ENCODE data around the gene FAM53B.
"Not testable (repeated sequence)": the region's sequence is repeated elsewhere in the genome, so short reads cannot be mapped to it uniquely, and the experiment has no call there.

Gene FAM53B, protein sequence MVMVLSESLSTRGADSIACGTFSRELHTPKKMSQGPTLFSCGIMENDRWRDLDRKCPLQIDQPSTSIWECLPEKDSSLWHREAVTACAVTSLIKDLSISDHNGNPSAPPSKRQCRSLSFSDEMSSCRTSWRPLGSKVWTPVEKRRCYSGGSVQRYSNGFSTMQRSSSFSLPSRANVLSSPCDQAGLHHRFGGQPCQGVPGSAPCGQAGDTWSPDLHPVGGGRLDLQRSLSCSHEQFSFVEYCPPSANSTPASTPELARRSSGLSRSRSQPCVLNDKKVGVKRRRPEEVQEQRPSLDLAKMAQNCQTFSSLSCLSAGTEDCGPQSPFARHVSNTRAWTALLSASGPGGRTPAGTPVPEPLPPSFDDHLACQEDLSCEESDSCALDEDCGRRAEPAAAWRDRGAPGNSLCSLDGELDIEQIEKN

DNA sequence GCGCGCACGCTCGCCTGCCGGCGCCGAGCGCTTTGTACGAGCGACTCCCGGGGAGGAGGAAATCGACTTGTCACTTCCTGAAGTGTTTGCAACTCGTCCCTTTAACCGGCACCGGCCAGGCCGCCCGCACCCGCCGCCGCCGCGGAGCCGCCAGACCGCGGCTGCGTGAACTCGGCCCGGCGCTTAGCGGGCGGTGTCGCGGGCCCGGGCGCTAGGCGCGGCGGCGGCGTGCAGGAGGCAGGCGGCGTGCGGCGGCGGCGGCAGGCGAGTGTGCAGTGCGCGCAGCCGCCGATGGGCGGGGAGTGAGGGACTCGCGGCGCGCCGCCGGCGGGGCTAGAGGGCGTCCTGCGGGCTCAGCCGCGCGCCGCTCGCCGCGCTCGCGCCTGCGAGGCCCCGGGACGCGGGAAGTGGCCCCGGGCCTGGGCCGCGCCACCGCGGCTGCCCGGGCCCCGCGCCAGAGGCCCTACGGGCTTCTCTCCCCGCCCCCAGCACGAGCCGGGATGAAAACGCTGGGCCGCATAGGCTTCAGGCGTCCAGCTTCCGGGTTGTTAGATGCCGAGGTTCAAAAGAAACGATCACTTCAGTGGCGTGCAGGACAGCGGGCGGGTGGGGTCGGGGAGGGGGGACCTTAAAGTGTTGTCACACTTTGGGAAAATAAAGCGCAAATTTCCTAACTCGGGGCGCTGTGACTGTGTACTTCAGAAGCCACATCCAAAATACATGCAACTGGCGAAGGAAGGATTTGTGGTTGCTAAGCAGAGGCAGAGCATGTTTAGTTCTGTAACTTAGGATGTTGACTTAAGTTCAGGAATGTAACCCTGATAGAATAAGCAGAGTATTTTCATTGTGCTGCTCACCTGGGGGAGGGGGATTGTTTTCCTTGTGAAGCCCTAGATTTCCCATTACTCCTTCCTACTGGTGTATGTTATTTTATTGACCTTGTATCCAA lies at the start of gene FAM53B:
FAM53B (minus strand) TSS at position 277 of the 949 bp plus-strand sequence. CDS start 37,665 bp downstream, outside the sequence.
- peak; percentile 75 for DNase-seq (ENCODE audit: low read depth)

DNA sequence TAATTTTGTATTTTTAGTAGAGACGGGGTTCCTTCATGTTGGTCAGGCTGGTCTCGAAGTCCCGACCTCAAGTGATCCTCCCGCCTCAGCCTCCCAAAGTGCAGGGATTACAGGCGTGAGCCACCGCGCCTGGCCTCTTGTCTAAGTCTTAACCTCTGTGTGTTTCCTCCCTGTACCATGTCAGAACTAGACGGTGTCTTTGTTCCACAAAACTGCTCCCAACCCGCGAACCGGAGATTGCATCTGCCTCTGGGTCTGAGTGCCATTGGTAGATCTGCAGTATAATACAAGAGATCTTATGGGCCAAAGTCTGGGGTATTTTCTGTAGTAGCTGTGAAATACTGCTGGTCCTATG lies 48.8 kb upstream of the FAM53B start:
- DNase-seq (ENCODE audit: low read depth), result no peak

DNA sequence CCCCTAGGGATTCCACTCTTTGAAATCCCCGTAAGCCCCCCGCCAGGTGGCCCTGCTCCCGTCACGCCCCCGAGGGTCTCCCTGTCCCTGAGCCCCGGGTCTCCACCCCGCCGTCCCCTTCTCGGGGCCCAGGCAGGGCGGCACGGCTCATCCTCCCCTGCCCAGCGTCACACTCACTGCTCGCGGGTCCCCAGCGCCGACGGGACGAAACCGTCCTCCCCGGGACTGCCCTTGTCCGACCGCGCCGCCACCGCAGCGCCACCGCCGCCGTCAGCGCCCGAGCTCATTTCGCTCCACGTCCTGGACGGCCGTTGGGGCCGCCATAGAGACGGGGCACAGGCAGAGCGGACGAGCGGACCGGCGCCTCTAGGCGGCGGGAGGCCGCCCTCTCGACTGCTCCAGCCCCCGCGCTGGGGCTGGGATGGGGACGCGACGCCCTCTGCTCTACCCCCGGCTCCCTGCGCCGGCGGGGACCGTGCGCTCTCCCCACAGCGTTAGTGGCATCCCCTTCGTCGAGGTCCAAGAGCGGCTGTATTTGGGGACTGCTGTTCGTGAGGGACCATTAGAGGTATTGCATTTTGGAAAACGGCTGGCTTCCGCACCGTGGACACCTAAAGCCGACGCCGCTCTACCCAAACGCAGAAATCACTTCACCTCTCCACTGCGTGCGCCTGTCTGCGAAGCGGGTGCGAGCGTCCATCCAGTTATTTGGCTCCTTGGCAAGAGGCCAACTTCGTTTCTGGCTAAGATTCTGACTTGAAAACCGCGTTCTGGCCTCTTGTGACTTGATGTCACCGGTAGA lies 47.6 kb upstream of the FAM53B start, which contains the start of gene EEF1AKMT2:
EEF1AKMT2 (minus strand) TSS at position 341 of the 802 bp plus-strand sequence; CDS start at position 287, 54 bp downstream.
- DNase-seq (ENCODE audit: low read depth), result peak; percentile 74

DNA sequence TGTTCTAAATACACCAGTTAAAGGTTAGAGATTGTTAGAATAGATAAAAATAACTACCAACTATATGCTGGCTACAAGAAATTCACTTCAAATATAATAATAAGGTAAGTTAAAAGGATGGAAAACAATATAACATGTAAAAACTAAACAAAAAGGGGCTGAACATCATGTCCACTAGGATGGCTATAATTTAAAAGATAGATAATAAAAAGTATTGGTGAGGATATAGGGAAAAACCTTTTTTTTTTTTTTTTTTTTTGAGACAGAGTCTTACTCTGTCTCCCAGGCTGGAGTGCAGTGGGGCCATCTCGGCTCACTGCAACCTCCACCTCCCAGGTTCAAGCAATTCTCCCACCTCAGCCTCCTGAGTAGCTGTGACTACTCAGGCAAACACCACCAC lies 38.7 kb upstream of the FAM53B start:
- not testable (repeated sequence) for DNase-seq (ENCODE audit: low read depth)

DNA sequence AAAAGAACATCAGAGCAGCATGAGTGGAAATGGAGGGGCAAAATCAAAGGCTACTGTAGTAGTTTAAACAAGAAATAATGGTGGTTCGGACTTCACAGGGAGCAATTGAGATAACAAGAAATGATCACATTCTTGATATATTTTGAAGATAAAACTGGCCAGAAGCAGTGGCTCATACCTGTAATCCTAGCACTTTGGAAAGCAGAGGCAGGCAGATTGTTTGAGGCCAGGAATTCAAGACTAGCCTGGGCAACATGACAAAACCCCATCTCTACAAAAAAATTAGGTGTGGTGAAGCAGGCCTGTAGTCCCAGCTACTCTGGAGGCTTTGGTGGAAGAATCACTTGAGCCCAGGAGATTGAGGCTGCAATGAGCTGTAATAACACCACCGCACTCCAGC lies 24.6 kb upstream of the FAM53B start:
- DNase-seq (ENCODE audit: low read depth), result no peak

DNA sequence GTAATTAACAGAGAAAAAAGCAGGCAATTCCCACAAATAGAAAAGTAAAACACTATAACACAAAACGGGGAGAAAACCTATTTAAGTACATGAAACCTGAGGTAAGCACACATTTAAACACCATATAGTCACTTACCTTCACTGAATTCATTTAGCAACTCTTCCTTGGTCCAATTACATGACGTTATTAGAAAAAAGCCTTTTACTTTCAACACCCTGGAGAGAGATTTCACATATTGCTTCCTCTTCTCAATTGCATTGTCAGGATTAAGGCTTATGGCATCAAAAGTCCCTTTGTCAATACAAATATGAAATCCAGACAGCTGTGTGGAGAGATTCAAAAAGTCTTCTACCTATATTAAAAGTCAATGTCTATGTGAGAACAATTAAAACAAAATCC lies 21.1 kb upstream of the FAM53B start:
- no peak for DNase-seq (ENCODE audit: low read depth)

DNA sequence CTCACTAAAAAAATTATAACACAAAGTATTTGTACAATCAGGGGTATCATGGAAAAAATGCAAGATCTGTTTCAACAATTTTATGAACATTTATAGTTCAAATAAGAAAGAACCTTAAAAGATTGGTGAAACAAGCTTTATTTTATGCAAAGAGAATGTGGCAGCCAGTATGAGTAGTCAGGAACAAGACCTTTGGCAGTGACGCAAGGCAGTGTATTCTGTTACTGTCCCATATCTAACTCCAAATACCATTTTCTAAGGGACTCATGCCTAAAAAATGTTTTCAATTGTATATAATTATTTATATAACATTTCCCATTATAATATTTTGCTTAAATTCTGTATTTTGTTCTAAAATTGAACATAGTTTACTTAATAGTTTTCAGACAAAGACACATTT lies 19.1 kb upstream of the FAM53B start:
- no peak for DNase-seq (ENCODE audit: low read depth)

DNA sequence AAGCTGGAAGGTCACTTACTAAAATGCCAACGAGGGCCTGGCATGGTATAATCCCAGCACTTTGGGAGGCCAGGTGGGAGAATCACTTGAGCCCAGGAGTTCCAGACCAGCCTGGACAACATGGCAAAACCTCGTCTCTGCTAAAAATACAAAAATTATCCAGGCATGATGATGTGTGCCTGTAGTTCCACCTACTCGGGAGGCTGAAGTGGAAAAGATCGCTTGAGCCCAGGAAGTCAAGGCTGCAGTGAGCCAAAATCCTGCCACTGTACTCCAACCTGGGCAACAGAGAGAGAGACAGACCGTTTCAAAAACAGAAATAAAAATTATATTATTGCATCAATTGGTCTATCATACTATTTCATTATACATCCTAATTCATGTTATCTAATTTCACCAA lies 18.1 kb upstream of the FAM53B start:
- no peak for DNase-seq (ENCODE audit: low read depth)

DNA sequence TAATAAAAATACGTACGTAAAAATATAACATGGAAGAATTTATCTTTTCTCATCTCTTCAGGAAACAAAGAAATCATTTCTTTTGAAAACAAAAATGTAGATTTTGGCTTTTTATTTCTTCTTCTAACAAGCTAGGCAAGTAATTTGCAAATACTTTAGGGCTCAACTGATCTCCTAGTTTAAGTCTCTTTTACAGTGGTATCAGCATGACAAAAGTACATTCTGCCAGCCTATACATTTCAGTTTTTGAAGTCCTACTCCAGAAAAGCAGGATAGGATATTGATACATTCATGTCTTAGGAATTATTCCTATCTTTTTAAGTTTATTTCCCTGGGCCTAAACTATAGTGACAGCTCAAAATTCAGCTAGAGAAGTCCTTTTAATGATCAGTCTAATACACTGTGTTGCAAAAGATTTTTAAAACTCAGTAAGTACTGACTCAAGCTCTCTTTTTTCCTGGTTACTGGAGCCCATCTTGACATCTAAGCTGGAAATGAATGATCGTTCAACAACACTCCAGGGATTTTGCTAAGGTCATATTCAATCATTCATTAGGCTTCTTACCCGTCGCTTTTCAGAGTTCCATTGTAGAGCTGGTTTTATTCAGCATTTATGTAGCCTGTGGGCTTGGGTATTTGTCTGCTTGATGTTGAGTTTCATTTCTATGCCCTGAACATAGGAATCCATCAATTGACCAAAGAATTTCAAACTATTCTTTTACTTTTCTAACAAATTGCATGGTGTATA lies 12.2 kb upstream of the FAM53B start:
- DNase-seq (ENCODE audit: low read depth), result no peak

DNA sequence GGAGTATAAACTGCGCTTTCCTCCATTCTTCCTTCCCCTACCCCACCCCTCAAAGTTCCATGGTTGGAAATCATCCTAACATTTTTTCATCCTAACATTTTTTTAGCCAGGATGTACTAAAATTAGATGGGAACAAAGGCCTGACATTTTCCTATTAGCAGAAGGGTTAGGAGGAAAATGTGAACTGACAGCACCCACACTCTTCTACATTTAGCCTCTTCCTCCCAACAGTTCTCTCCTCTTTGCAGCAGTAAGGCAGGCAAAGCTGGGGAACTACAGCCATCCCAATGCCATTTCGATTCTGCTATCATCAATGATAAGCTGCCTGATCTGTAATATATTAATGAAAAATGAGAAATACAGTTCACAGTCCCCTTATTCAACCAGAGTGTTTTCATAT lies 11.4 kb upstream of the FAM53B start:
- no peak for DNase-seq (ENCODE audit: low read depth)

DNA sequence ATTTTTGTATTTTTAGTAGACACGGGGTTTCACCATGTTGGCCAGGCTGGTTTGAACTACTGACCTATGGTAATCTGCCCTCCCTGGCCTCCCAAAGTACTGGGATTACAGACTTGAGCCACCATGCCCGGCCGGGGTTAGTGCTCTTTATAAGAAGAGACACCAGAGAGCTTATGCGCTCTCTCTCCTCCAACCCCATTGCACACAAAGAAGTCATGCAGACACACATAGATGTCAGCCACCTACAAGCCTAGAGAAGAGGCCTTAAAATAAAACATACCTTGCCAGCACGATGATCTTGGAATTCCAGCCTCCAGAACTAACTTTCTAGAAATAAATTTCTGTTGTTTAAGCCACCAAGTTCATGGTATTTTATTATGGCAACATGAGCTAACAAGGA lies 10.0 kb upstream of the FAM53B start:
- no peak for DNase-seq (ENCODE audit: low read depth)

DNA sequence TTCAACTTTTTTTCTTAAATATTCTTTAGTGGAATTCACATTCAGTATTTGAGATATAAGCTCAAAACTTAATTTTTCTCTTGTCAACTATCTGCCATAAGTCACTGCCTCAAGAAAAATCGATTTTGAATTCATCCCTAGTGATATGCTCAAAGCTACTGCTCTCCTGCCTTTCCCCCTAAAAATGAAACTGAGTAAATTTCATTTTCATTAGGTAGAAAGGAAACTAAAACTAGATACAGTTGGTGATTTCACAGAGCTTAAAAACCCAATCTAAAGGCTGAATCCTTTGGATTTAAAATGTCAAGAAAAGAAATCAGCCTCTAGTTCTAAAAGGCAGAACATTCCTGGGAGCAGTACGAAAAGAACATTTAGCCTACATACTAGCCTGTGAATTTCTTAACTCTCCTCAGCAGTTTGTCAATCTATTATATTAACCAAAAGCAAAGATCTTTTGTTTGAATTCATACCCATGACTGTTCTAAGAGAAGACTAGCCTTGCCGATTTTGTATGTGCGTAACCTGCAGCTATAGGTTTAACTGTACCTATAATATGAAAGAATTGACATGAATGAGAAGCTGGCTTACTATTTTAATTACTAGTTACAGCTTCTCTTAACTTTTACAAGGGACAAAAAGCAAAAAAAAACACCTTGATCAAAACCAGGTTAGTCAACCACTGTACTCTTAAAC lies 4.9 kb upstream of the FAM53B start:
- no peak for DNase-seq (ENCODE audit: low read depth)

DNA sequence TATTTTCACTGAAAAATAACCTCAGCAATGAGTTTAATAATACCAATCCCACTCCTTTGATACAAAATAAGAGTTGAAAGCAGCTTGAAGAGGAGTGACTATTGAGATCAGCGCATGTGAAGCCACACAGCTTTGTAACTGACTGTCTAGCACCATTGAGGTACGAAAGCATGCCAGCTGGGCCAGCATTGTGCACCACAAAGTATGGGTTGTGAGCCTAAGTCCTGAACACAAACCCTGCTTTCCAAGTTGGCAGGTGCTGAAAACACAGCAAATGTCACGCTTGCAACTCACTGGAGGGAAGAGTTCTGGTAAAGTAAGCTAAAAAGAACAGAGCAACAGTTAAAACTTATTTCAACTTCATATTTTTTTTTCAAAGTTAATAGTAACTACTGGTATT lies 4.0 kb upstream of the FAM53B start:
- no peak for DNase-seq (ENCODE audit: low read depth)

DNA sequence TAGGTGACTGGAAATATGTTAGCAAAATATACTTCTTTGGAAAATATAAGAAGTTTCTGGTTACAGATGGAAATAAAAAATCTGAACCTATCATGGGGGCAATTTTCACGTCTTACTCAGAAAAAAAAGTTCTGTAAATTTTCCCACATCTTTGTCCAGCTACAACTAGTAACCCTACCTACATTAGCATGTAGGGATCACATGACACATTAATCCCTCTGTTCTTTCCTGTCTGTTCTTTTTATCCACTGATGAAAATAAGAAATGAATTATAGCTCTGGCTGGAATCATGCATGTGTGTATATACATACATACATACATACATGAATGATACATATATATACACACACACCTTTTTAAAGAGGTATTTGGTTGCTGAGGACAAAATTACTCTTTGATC lies 3.6 kb upstream of the FAM53B start:
- DNase-seq (ENCODE audit: low read depth), result no peak

DNA sequence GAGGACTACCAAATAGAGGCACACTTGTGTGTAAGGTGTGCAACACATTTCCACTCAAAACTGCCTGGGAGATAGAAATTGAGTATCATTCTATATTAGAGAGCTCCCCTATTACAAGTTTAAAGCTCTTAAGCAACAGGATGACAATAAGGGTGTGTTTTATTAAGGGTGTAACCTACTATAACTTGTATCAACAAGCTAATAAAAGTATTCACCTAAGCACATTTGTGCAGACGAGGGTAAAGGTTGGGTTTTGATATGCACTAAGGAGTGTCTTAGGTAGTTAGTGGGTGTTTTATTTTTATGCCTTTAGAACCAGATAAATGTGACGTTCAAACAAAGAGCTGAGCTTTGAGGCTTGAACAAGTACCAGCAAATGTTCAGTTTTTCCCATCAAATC lies 2.8 kb upstream of the FAM53B start:
- DNase-seq (ENCODE audit: low read depth), result no peak

DNA sequence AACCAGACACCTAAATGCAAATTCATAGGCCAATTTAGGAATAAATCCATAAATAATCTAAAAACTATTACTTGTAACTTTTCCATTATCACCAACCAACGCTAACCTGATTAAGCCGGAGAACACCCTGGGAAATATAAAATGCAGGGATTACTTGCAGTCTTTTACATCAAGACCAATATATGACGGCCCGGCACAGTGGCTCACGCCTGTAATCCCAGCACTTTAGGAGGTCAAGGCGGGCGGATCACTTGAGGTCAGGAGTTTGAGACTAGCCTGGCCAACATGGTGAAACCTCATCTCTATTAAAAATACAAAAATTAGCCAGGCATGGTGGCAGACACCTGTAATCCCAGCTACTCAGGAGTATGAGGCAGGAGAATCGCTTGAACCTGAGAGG lies 2.3 kb upstream of the FAM53B start:
- DNase-seq (ENCODE audit: low read depth), result not testable (repeated sequence)

DNA sequence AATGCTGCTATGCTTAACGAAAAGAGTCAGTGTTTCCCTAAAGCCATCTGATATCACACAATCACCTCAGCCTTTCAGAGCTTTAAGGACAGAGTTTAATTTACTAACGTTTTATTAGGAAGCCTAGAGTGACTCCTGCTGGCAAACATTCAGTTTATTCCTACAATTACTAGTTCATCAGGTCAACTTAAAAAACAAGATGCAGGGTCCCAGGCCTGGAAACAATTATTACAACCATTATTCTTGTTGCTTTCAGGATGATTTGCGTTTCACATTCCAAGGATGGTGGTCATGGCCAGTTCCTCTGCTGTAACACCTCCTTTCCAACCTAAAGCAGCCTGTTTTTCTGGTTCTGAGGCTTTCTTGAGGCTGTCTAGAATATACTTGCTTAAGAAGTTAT lies 1.5 kb upstream of the FAM53B start:
- no peak for DNase-seq (ENCODE audit: low read depth)

DNA sequence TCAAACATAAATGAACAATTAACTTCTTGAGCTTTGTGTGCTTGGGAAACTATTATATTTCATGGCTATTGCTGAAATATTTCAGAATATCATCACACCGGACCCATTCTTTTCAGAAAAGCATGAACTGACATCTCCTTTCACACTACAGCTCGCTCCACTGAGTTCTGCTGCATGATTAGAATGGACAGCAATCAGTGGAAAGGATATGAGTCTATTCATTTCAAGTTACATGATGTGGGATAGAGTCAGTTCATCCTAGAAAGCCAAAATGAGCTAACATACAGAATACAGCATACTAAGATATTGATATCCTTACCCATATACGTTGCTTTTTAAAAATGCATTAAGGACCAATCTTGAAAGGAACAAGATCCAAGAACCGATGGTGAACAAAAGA lies 1.1 kb upstream of the FAM53B start:
- no peak for DNase-seq (ENCODE audit: low read depth)

DNA sequence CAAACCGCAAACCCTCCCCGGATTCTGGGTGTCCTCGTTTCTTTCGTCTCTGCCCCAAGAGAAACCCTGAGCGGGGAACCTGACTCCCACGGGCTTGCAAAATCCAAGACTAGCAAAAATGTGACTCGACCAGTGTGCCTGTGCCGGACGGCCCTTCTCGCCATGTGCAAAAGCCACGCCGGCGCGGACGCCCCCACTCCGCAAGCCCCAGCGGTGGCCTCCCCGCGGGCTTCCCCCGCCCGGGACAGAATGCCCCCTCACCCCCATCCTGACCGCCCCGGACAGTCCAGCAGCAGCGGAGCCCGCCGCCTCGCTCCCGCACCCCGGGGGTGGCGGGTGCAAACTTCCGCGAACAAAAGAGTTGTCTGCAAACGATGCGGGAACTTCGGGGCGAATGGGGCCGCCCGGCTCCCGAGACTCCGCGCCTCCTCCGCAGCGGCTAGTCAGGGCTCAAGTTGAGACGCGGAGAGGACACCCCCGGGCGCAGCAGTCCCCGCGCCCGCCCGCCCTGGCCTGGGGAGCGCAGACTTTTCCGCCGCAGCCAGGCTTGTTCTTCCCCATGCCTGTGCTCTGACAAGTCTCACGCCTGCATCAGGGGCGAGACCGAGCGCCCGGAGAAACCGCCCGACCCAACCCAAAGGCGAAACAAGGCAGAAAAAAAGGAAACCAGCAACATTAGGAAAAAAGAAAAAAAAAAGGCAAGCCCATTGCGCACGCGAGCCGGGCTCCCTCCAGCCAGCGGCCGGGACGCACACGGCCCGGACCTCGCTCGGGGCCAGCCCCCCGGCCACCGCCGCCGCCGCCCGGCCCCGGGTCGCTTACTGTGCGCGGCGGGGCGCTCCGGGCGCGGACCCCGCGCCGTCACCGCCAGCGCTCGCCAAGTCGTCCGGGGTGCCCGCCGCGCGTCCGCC lies 732 bp downstream of the FAM53B start:
- DNase-seq (ENCODE audit: low read depth), result no peak

Measured in stimulated activated CD8-positive, alpha-beta memory T cell treated with anti-CD3 and anti-CD28 coated beads, Interleukin-12 subunit alpha, Interleukin-12 subunit beta, amount 100 ng/mL, for 4 hours (primary cell).